GM23338 (cell line): ENCODE data around the gene NT5M. TPM values are rescaled to one million over a fixed set of nuclear protein-coding genes. Genes with fewer than 3 reads are reported as not detected.

ENCODE experiments used
- ATAC-seq: fragments of 200-7000 bp; cut with Tn5 transposase; 3 replicates; pipeline ENCODE4 v1.9.1; 2020
- DNase-seq: peaks from one replicate; pipeline ENCODE4 v3.0.0-alpha.2; 2015; ENCODE audit warnings: low spot score
- H2AFZ ChIP-seq: fragments of 200-600 bp; sonication (generic); 2 replicates; pipeline ENCODE4 v1.8.0; 2016; ENCODE audit warnings: antibody characterized with exemption, mild to moderate bottlenecking, moderate library complexity
- H3F3A ChIP-seq: fragments of 200-600 bp; sonication (generic); replicated peaks from 2 replicates; pipeline ENCODE4 v1.8.0; 2017; ENCODE audit warnings: antibody characterized with exemption, mixed run types, low read depth
- H3K27ac ChIP-seq: fragments of 200-600 bp; sonication (generic); 2 replicates; pipeline ENCODE4 v1.6.1; 2016; ENCODE audit warnings: low read depth
- H3K27me3 ChIP-seq: fragments of 200-600 bp; sonication (generic); 2 replicates; pipeline ENCODE4 v1.8.0; 2016; ENCODE audit warnings: mild to moderate bottlenecking, mixed run types, moderate library complexity; ENCODE audit not compliant: insufficient read depth
- H3K36me3 ChIP-seq: fragments of 200-600 bp; sonication (generic); 2 replicates; pipeline ENCODE4 v1.8.0; 2016; ENCODE audit warnings: mild to moderate bottlenecking; ENCODE audit not compliant: insufficient read depth
- H3K4me1 ChIP-seq: fragments of 200-600 bp; sonication (generic); 2 replicates; pipeline ENCODE4 v1.8.0; 2016; ENCODE audit warnings: mild to moderate bottlenecking, moderate library complexity; ENCODE audit not compliant: insufficient read depth
- H3K4me2 ChIP-seq: fragments of 200-600 bp; sonication (generic); 2 replicates; pipeline ENCODE4 v1.7.1; 2017; ENCODE audit warnings: mixed run types
- H3K4me3 ChIP-seq: fragments of 200-600 bp; sonication (generic); 2 replicates; pipeline ENCODE4 v1.6.1; 2016; ENCODE audit warnings: mixed run types
- H3K79me2 ChIP-seq: fragments of 200-600 bp; sonication (generic); replicated peaks from 2 replicates; pipeline ENCODE4 v1.8.0; 2017; ENCODE audit warnings: mild to moderate bottlenecking; ENCODE audit not compliant: insufficient read depth
- H3K9me2 ChIP-seq: fragments of 200-600 bp; sonication (generic); 2 replicates; pipeline ENCODE4 v1.8.0; 2017; ENCODE audit not compliant: insufficient read depth
- H4K20me1 ChIP-seq: fragments of 200-600 bp; sonication (generic); replicated peaks from 2 replicates; pipeline ENCODE4 v1.8.0; 2017; ENCODE audit warnings: mild to moderate bottlenecking; ENCODE audit not compliant: insufficient read depth
- H3K27ac Mint-ChIP-seq: 2 replicates; pipeline ENCODE4 v1.8.0; 2020; ENCODE audit warnings: inconsistent platforms, mild to moderate bottlenecking, moderate library complexity, mixed read lengths
- H3K27me3 Mint-ChIP-seq: 3 replicates; pipeline ENCODE4 v1.8.0; 2022; ENCODE audit warnings: low read depth, mild to moderate bottlenecking, moderate library complexity, mixed read lengths, inconsistent platforms; ENCODE audit not compliant: insufficient read depth, poor library complexity
- H3K36me3 Mint-ChIP-seq: 3 replicates; pipeline ENCODE4 v1.8.0; 2021; ENCODE audit warnings: low read depth, mild to moderate bottlenecking, inconsistent platforms, moderate library complexity, mixed read lengths
- H3K4me1 Mint-ChIP-seq: 3 replicates; pipeline ENCODE4 v1.8.0; 2020; ENCODE audit warnings: mild to moderate bottlenecking, inconsistent platforms, mixed read lengths
- H3K4me3 Mint-ChIP-seq: 3 replicates; pipeline ENCODE4 v1.8.0; 2021; ENCODE audit warnings: moderate library complexity, mild to moderate bottlenecking, inconsistent platforms, mixed read lengths
- H3K9me3 Mint-ChIP-seq: 3 replicates; pipeline ENCODE4 v1.8.0; 2020; ENCODE audit warnings: moderate library complexity, mild to moderate bottlenecking, inconsistent platforms, mixed read lengths
- CREB1 ChIP-seq: fragments of 250-450 bp; sonication (Bioruptor Pico); IDR thresholded peaks from 2 replicates; pipeline ENCODE4 v1.5.0; 2020; ENCODE audit warnings: low read depth, mild to moderate bottlenecking, moderate library complexity
- ETS1 ChIP-seq: IDR thresholded peaks from 2 replicates; pipeline ENCODE4 v1.6.1; 2016; ENCODE audit warnings: antibody characterized with exemption
- JUNB ChIP-seq: IDR thresholded peaks from one replicate; pipeline ENCODE4 v1.6.1; 2016; ENCODE audit warnings: antibody characterized with exemption; ENCODE audit not compliant: unreplicated experiment
- NANOG ChIP-seq: IDR thresholded peaks from 2 replicates; pipeline ENCODE4 v1.6.1; 2016; ENCODE audit warnings: antibody characterized with exemption, borderline replicate concordance
- POLR2AphosphoS5 ChIP-seq: IDR thresholded peaks from 2 replicates; pipeline ENCODE4 v1.6.1; 2016; ENCODE audit warnings: antibody characterized with exemption, low read depth
- STAT1 ChIP-seq: IDR thresholded peaks from one replicate; pipeline ENCODE4 v1.6.1; 2016; ENCODE audit warnings: antibody characterized with exemption; ENCODE audit not compliant: unreplicated experiment
- ZNF114 ChIP-seq: fragments of 250-450 bp; sonication (Bioruptor Pico); IDR thresholded peaks from 2 replicates; pipeline ENCODE4 v1.5.0; 2020; ENCODE audit warnings: mild to moderate bottlenecking, moderate library complexity
- ZNF331 ChIP-seq: fragments of 250-450 bp; sonication (Bioruptor Pico); IDR thresholded peaks from 2 replicates; pipeline ENCODE4 v1.5.0; 2020; ENCODE audit warnings: low read depth, mild to moderate bottlenecking, moderate library complexity
- ZNF462 ChIP-seq: fragments of 250-450 bp; sonication (Bioruptor Pico); IDR thresholded peaks from 2 replicates; pipeline ENCODE4 v1.5.0; 2020; ENCODE audit warnings: mild to moderate bottlenecking, moderate library complexity
- polyA plus RNA-seq: library from polyadenylated mRNA; unstranded; fragments of >200 nt; fragmentation: Nextera tagmentation; extraction: Ambion mirVana; gene quantifications from 2 replicates; pipeline ENCODE4 v1.2.1, GENCODE V29; 2016
- total RNA-seq: library from RNA; depleted of rRNA; stranded (reverse); fragments of >200 nt; shearing (Covaris generic); gene quantifications from 2 replicates; pipeline ENCODE4 v1.2.3, GENCODE V29; 2014

Gene NT5M
- total and polyA plus RNA-seq, 2 experiments from 2014 or later, result 6.0 to 10.6 TPM

GRCh38 chr17:17353625-17354484 lies 50.7 kb downstream of the NT5M start:
- ATAC-seq, result no peak
- peaks cover 21% of the 10 kb centered on the region for H3K27me3 Mint-ChIP-seq
- 0 out of 3 replicates have a peak, but pooled peaks cover 1% of the 10 kb centered on the region for H3K9me3 Mint-ChIP-seq
- Histone ChIP-seq H3K27me3 (no peaks in the 10 kb centered on the region), H3K36me3 (no peaks in the 10 kb centered on the region), H3K79me2 (no peaks in the 10 kb centered on the region), H3K4me3 (no peak overlapping the region), H3K9me2 (no peaks in the 10 kb centered on the region), H3K27ac (no peak overlapping the region), H3K4me2 (no peak overlapping the region), H2AFZ (no peak overlapping the region), H3K4me1 (peaks cover 5% of the 10 kb centered on the region; the same call in 1 of the 2 replicates), H4K20me1 (no peaks in the 10 kb centered on the region), H3F3A (no peaks in the 10 kb centered on the region)
- no peak overlapping the region; the same call in 2 of the 3 replicates for H3K4me3 Mint-ChIP-seq
- no peak for DNase-seq
- TF ChIP-seq CREB1 (CRISPR knock-in tag) (no peak), ZNF462 (no peak), JUNB (no peak), POLR2AphosphoS5 (no peak), ETS1 (no peak), NANOG (no peak), ZNF331 (CRISPR knock-in tag) (no peak), STAT1 (no peak), ZNF114 (CRISPR knock-in tag) (no peak)
- 0 out of 2 replicates have a peak overlapping the region, but pooled peaks have one; percentile 7 for H3K27ac Mint-ChIP-seq
- no peaks in the 10 kb centered on the region for H3K36me3 Mint-ChIP-seq
- H3K4me1 Mint-ChIP-seq, result peaks cover 11% of the 10 kb centered on the region
